Measurements from ENCODE around the gene HSFX3. TPM values are rescaled to one million over a fixed set of nuclear protein-coding genes. Genes with fewer than 3 reads are reported as not detected.
"Not testable (repeated sequence)": the region's sequence is repeated elsewhere in the genome, so short reads cannot be mapped to it uniquely, and the experiment has no call there.

Gene HSFX3, protein sequence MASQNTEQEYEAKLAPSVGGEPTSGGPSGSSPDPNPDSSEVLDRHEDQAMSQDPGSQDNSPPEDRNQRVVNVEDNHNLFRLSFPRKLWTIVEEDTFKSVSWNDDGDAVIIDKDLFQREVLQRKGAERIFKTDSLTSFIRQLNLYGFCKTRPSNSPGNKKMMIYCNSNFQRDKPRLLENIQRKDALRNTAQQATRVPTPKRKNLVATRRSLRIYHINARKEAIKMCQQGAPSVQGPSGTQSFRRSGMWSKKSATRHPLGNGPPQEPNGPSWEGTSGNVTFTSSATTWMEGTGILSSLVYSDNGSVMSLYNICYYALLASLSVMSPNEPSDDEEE
- total RNA-seq, result under 1 TPM in 2 of 10 donors, not detected in 8; 0.21 to 0.31 TPM
- under 1 TPM in 1 of 2 donors, not detected in 1; 0.12 TPM for polyA plus RNA-seq
- long read RNA-seq, donor 1, result 0 reads
- long read RNA-seq, donor 2, result 0 reads
- long read RNA-seq, donor 3, result 0 reads

GRCh38 chrX:149549701-149550100 is at the start of gene HSFX3:
Gene HSFX3 (minus strand): TSS chrX:149549924. CDS start chrX:149549852, 72 bp downstream.
- H3K4me1 ChIP-seq; H3K27me3 ChIP-seq; intact Hi-C loops (cut with DNase I); H3K9me3 ChIP-seq; H3K27ac ChIP-seq; H3K4me3 ChIP-seq; DNase-seq; H3K36me3 ChIP-seq: not testable (repeated sequence)
- WGBS, 2 donors, result 86 to 100% methylated on average over 1 of the region's 6 CpGs
- peak in 1 of 8 donors; percentile 53 for ATAC-seq

GRCh38 chrX:149598603-149599002 is 48.9 kb upstream of the HSFX3 start:
- DNase-seq; H3K4me1 ChIP-seq; H3K9me3 ChIP-seq; H3K4me3 ChIP-seq; H3K27ac ChIP-seq; H3K27me3 ChIP-seq; intact Hi-C loops (cut with DNase I): not testable (repeated sequence)
- peak in 2 of 8 donors; percentile 21 for ATAC-seq
- 34 to 50% methylated on average over 3 of the region's 11 CpGs for WGBS, 2 donors
- peaks cover 0 to 15% (median 0%) of the 10 kb centered on the region in 9 donors for H3K36me3 ChIP-seq

DNA sequence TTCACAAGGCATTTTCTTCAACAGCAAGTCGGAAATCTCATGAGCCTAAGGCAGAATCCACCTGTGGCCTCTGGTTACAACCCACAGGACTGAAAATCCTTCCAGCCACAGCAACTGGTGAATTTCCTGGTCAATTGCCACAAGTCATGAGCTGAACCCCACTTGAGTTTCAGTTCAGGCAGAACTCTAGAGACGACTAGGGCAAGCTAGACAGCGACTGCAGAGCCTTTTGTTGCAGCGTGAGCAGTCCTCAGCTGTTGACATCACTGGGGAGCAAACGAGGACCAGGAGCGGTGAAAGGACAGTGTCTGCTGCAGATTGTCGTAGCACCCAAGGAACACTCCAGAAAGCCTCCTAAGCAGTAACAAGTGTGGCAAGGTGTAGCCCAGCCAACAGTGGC is 46.2 kb upstream of the HSFX3 start:
- H3K4me1 ChIP-seq; H3K36me3 ChIP-seq; H3K4me3 ChIP-seq; H3K27ac ChIP-seq; DNase-seq; H3K9me3 ChIP-seq; ATAC-seq; H3K27me3 ChIP-seq; intact Hi-C loops (cut with DNase I): not testable (repeated sequence)
- no CpG with 5 or more reads among the region's 7 CpGs for WGBS, 2 donors

- ATAC-seq, result peak in 1 of 8 donors; percentile 32
- H3K4me1 ChIP-seq; H3K36me3 ChIP-seq; H3K27me3 ChIP-seq; intact Hi-C loops (cut with DNase I); H3K4me3 ChIP-seq; DNase-seq; H3K9me3 ChIP-seq; H3K27ac ChIP-seq: not testable (repeated sequence)
- WGBS, 2 donors, result no CpG with 5 or more reads among the region's 17 CpGs
Observed at GRCh38 chrX:149595214-149595613, 45.5 kb upstream of the HSFX3 start, which contains the start of gene HSFX2. Gene HSFX2 (minus strand): TSS chrX:149595314. CDS start chrX:149594700, 614 bp downstream.

DNA sequence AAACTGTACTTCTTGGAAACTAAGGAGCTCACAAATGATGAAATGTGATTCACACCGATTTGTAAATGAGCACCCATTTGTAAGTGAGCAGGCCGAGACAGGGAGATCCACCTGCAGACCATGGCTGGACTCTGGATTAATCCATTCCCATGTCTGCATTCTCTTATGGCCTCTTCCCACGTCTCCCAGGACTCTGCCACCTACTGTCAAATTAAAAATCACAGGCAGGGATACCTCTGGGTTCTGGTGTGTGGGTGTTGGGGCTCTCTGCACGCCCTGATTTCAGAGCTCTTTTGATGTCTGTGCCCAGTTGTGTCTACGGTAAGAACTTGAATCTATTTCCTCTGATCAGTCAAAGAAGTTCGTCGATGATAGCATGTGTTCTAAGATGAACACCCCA is 41.3 kb upstream of the HSFX3 start:
- H3K36me3 ChIP-seq; H3K4me3 ChIP-seq; intact Hi-C loops (cut with DNase I); H3K4me1 ChIP-seq; H3K9me3 ChIP-seq; H3K27ac ChIP-seq; ATAC-seq; DNase-seq; H3K27me3 ChIP-seq: not testable (repeated sequence)
- no CpG with 5 or more reads among the region's 7 CpGs for WGBS, 2 donors

DNA sequence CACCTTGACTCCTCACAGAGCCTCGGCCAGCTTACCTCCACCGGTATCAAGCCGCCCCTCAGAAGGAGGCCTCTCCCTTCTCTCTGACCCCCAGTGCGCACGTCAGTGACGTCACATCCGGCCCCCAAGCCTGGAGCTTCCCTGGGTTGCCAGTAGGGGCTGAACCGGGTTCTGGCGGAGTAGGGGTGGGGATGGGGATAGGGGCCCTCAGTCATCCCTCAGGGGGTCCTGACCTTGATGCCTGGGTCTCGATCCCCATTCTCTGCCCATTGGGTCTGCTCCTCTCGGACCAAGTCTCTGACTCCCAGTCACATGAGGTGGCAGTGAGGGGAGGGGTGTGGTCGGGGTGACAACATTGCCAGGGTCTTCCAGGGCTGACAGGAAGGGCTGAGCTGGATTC is 37.6 kb upstream of the HSFX3 start, which contains the start of gene MAGEA9B:
TSS of gene MAGEA9B (minus strand) at position 101 of the 400 bp plus-strand sequence. CDS start 4,280 bp downstream, outside the sequence.
- H3K27me3 ChIP-seq; H3K9me3 ChIP-seq; ATAC-seq; intact Hi-C loops (cut with DNase I); H3K4me3 ChIP-seq; DNase-seq; H3K4me1 ChIP-seq; H3K27ac ChIP-seq; H3K36me3 ChIP-seq: not testable (repeated sequence)
- WGBS, 2 donors, result no CpG with 5 or more reads among the region's 12 CpGs

GRCh38 chrX:149585631-149586030 is 35.9 kb upstream of the HSFX3 start:
- H3K4me1 ChIP-seq, result not testable (repeated sequence)

GRCh38 chrX:149573456-149573855 is 23.7 kb upstream of the HSFX3 start:
- WGBS, 2 donors, result no CpG with 5 or more reads among the region's 1 CpG
- H3K27ac ChIP-seq; H3K4me1 ChIP-seq; H3K4me3 ChIP-seq; DNase-seq; H3K36me3 ChIP-seq; intact Hi-C loops (cut with DNase I); H3K9me3 ChIP-seq; H3K27me3 ChIP-seq: not testable (repeated sequence)
- ATAC-seq, result peak in 1 of 8 donors; percentile 48

More at GRCh38 chrX:149585631-149586030, 35.9 kb upstream of the HSFX3 start:
- ATAC-seq, result peak in 1 of 8 donors; percentile 48
- H3K27ac ChIP-seq; H3K27me3 ChIP-seq; H3K4me3 ChIP-seq; H3K36me3 ChIP-seq; DNase-seq; H3K9me3 ChIP-seq; intact Hi-C loops (cut with DNase I): not testable (repeated sequence)
- WGBS, 2 donors, result 94 to 96% methylated on average over 3 to 5 of the region's 17 CpGs

Data from heart right ventricle (tissue), 16 donors.